Measurements from ENCODE around the gene GRIN3A. TPM values are rescaled to one million over a fixed set of nuclear protein-coding genes. Genes with fewer than 3 reads are reported as not detected.

GRIN3A gene
- total RNA-seq, 1 experiment from 2014 or later: not detected

GRCh38 chr9:101594796-101595195, 143.7 kb downstream of the GRIN3A start, which contains the start of gene PPP3R2:
Gene PPP3R2, minus strand, starts transcription at chr9:101594969. Its CDS starts 48 bp downstream, at chr9:101594921.
- Mint-ChIP-seq H3K36me3 (ENCODE audit: insufficient read depth, unreplicated experiment) (no peaks in the 10 kb centered on the region), H3K27ac (ENCODE audit: unreplicated experiment) (no peak within 1 kb of the TSS), H3K9me3 (ENCODE audit: unreplicated experiment) (no peaks in the 10 kb centered on the region), H3K27me3 (ENCODE audit: insufficient read depth, unreplicated experiment) (peaks cover 9% of the 10 kb centered on the region), H3K4me3 (ENCODE audit: unreplicated experiment) (no peak within 1 kb of the TSS), H3K4me1 (ENCODE audit: low read depth, unreplicated experiment) (no peaks in the 10 kb centered on the region)
- H3K9me3 ChIP-seq: no peaks in the 10 kb centered on the region
- H3K4me3 ChIP-seq (ENCODE audit: low read depth, low read length): no peak within 1 kb of the TSS
- H3K36me3 ChIP-seq (ENCODE audit: control insufficient read depth, insufficient read depth, low read length): no peaks in the 10 kb centered on the region
- H3K4me1 ChIP-seq: no peaks in the 10 kb centered on the region
- POLR2A ChIA-PET: no interaction called here
- H3K27me3 ChIP-seq (replicated peaks; ENCODE audit: control insufficient read depth, insufficient read depth, low read length): no peaks in the 10 kb centered on the region
- TF ChIP-seq CTCF (IDR thresholded peaks at IDR 0.05; ENCODE audit: insufficient read depth in 1 of 2, low read depth in 1 of 2, low read length in 1 of 2, severe bottlenecking in 1 of 2, unreplicated experiment in 1 of 2): no peak
- DNase-seq: no peak
- CTCF ChIA-PET: no interaction called here
- intact Hi-C loops (cut with micrococcal nuclease; ENCODE audit: unreplicated experiment): no loop called here
- BruUV-seq (replicated peaks): no TSS peak

GRCh38 chr9:101593345-101593744, 145.1 kb downstream of the GRIN3A start:
- Histone ChIP-seq H3K36me3 (ENCODE audit: control insufficient read depth, insufficient read depth, low read length) (no peaks in the 10 kb centered on the region), H3K9me3 (no peaks in the 10 kb centered on the region), H3K27me3 (replicated peaks; ENCODE audit: control insufficient read depth, insufficient read depth, low read length) (no peaks in the 10 kb centered on the region), H3K4me1 (no peaks in the 10 kb centered on the region), H3K4me3 (ENCODE audit: low read depth, low read length) (no peak overlapping the region)
- Mint-ChIP-seq H3K36me3 (ENCODE audit: insufficient read depth, unreplicated experiment) (no peaks in the 10 kb centered on the region), H3K4me1 (ENCODE audit: low read depth, unreplicated experiment) (no peaks in the 10 kb centered on the region), H3K27me3 (ENCODE audit: insufficient read depth, unreplicated experiment) (peaks cover 9% of the 10 kb centered on the region), H3K4me3 (ENCODE audit: unreplicated experiment) (no peak overlapping the region), H3K9me3 (ENCODE audit: unreplicated experiment) (no peaks in the 10 kb centered on the region), H3K27ac (ENCODE audit: unreplicated experiment) (no peak overlapping the region)
- POLR2A ChIA-PET: no interaction called here
- intact Hi-C loops (cut with micrococcal nuclease; ENCODE audit: unreplicated experiment): no loop called here
- CTCF ChIA-PET: no interaction called here
- BruUV-seq (replicated peaks): no TSS peak
- no peak for TF ChIP-seq CTCF (IDR thresholded peaks at IDR 0.05; ENCODE audit: insufficient read depth in 1 of 2, low read depth in 1 of 2, low read length in 1 of 2, severe bottlenecking in 1 of 2, unreplicated experiment in 1 of 2)
- no peak for DNase-seq

- H3K4me3 ChIP-seq (ENCODE audit: low read depth, low read length): no peak overlapping the region
- no peaks in the 10 kb centered on the region for H3K9me3 ChIP-seq
- no peaks in the 10 kb centered on the region for H3K9me3 Mint-ChIP-seq (ENCODE audit: unreplicated experiment)
- intact Hi-C loops (cut with micrococcal nuclease; ENCODE audit: unreplicated experiment): no loop called here
- peaks cover 7% of the 10 kb centered on the region for H3K27me3 Mint-ChIP-seq (ENCODE audit: insufficient read depth, unreplicated experiment)
- no peak for DNase-seq
- H3K4me1 Mint-ChIP-seq (ENCODE audit: low read depth, unreplicated experiment): no peaks in the 10 kb centered on the region
- H3K4me3 Mint-ChIP-seq (ENCODE audit: unreplicated experiment): no peak overlapping the region
- CTCF ChIA-PET: no interaction called here
- no peak overlapping the region for H3K27ac Mint-ChIP-seq (ENCODE audit: unreplicated experiment)
- TF ChIP-seq CTCF (IDR thresholded peaks at IDR 0.05; ENCODE audit: insufficient read depth in 1 of 2, low read depth in 1 of 2, low read length in 1 of 2, severe bottlenecking in 1 of 2, unreplicated experiment in 1 of 2): no peak
- no peaks in the 10 kb centered on the region for H3K36me3 ChIP-seq (ENCODE audit: control insufficient read depth, insufficient read depth, low read length)
- BruUV-seq (replicated peaks): no TSS peak
- no peaks in the 10 kb centered on the region for H3K27me3 ChIP-seq (replicated peaks; ENCODE audit: control insufficient read depth, insufficient read depth, low read length)
- no peaks in the 10 kb centered on the region for H3K4me1 ChIP-seq
- POLR2A ChIA-PET: no interaction called here
- no peaks in the 10 kb centered on the region for H3K36me3 Mint-ChIP-seq (ENCODE audit: insufficient read depth, unreplicated experiment)
Observed at GRCh38 chr9:101592788-101593187, 145.7 kb downstream of the GRIN3A start.

All from Caco-2 (cell line).